ENCODE measurements around the gene PRMT7. TPM values are rescaled to one million over a fixed set of nuclear protein-coding genes. Genes with fewer than 3 reads are reported as not detected.

Gene PRMT7
- total and polyA plus RNA-seq, 2 experiments from 2014 or later = 27.2 to 49.6 TPM

DNA sequence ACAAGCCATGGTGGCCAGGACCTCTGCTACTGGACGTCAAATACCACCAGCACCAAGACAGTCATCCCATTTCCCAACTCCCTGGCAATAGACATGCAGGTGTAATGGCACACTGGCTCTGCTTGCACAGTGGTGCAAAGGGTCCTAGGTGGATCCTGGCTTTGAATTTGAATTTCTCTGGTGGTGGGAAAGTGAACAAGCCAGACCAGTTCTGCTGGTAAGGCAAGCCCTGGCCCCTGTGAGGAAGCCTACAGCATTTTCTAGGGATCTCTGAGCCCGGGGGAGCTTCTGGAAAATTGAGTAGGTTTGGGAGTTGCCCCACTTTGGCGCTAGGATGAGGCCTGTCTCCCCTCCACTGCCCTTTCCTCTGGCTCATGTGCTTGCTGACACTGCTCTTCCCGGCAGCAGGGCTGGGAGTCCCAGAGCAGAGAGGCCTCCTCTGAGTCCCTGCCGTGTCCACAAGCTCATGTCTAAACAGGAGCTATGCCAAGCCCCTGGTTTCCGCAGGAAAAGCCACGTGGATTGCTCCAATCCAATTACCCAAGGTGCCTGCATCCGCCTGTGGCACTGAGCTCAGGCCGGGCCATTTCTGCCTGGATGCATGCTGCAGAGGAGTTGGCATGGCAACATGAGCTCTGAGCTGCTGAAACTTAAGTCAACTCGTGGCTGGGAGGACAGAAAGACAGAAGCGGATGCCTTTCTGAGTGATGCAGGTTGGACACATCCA is 67.0 kb downstream of the PRMT7 start:
- no peak overlapping the region for H2AFZ ChIP-seq
- no peak overlapping the region for H3K9ac ChIP-seq
- no peaks in the 10 kb centered on the region for H3K27me3 ChIP-seq (replicated peaks; ENCODE audit: insufficient read depth)
- H3K27ac ChIP-seq = no peak overlapping the region
- H3K4me3 ChIP-seq = no peak overlapping the region
- no peaks in the 10 kb centered on the region for H3K9me2 ChIP-seq (ENCODE audit: insufficient read depth)
- H4K20me1 ChIP-seq (ENCODE audit: insufficient read depth) = no peaks in the 10 kb centered on the region
- no peaks in the 10 kb centered on the region for H3K79me2 ChIP-seq (ENCODE audit: insufficient read depth)
- no peaks in the 10 kb centered on the region for H3K36me3 ChIP-seq (ENCODE audit: low read depth)
- H3K9me3 ChIP-seq (ENCODE audit: low read depth) = no peaks in the 10 kb centered on the region
- H3K4me2 ChIP-seq (ENCODE audit: unreplicated experiment) = no peak overlapping the region
- no peaks in the 10 kb centered on the region for H3K4me1 ChIP-seq (ENCODE audit: insufficient read depth)
- TF ChIP-seq EZH2phosphoT487 (IDR thresholded peaks at IDR 0.05; ENCODE audit: insufficient read depth, low read depth) (no peak), EZH2 (IDR thresholded peaks at IDR 0.05; ENCODE audit: insufficient read depth, poor library complexity, severe bottlenecking) (no peak)
- H3F3A ChIP-seq (ENCODE audit: insufficient read depth) = no peaks in the 10 kb centered on the region
- in situ Hi-C loops (cut with MboI) = no loop called here
- 59 to 62% methylated on average over 11 of the region's 11 CpGs for WGBS, 2 experiments (ENCODE audit: low coverage in 1 of 2, low lambda C conversion rate in 2 of 2, missing lambda C conversion rate in 2 of 2)
- no peak for DNase-seq

DNA sequence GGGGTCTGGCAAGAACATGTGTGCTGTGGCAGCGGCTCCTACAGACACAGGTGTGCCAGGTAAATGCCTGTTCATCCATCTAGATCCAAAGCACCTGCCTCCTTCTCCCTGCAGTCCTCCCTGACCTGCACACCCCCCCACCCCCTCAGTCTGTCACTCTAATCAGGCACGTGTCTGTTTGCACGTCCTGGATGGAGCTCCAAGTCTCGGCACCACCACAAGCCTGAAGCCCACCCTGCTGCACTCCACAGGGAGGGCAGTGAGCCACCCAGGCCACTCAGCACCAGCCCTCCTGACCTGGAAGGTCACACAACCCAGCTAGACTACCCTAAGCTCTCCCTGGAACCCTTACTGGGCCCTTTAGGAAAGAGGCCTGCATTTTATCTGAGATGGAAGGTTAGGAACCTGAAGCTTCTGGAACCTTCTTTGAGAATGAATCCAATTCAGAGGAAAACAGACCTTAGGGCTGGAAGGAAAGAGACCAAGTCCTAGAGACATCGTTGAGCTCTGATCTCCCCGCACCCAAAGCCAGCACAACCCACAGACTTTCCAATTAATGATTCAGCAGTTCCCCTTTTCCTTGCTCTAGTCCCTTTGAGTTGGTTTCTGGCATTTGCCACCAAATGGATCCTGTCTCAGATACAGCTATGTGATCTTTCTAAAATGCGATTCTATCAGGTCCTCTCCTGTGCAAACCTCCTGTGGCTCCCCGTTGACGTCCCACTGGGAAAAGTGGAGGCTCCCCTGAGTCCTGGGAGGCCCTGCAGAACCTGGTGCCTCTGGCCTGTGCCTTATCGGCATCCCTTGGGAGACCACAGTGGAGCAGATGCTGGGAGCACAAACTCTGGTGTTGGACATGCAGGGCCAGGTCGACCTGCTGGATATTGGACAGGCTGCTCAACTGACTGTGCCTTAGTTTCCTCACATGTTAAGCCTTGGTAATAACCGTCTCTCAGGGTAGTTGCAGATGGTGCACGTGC is 67.9 kb downstream of the PRMT7 start:
- 71 to 72% methylated on average over 13 of the region's 13 CpGs for whole genome bisulfite sequencing, 2 experiments (ENCODE audit: low coverage in 1 of 2, low lambda C conversion rate in 2 of 2, missing lambda C conversion rate in 2 of 2)
- DNase-seq = no peak

DNA sequence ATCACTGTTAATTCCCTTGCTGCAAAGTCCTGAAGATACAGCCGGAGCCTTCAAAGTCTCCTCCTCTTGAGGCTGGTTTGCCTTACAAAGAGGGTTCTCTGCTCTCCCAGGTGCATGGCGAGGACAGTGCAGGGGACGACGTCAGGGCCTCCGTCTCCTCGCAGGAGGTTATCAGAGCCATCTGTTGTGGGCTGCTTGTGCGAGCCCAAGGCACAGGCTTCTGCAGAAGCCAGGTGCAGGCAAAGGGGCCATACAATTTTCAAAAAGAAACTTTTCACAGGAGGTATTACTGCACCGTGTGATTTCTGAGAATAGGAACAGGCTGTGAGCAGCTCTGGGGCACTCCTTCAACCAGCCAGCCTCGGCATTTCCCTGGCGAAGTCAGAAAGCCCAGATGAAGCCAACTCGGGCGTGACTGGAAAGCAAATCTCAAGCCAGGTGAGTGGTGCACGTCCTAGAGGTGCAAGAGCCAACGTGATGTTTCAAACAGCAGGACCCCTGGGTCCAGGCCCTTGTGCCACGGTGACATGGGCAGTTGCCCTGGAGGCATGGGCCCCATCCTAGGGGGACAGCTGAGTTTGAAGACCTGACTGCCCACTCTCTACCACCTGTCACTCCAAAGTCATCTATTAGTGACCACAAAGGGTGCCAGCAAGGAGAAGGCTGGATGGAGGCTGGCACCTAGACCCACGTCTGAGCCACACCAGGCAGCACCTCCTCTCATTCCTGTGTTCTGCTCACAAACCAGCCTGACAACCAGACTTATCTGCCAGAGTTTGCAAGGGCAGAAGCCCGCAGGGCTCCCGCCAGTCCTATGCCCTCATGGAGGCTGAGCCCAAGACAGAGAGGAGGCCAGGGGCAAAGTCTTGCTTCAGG is 68.9 kb downstream of the PRMT7 start:
- Histone ChIP-seq H3K36me3 (ENCODE audit: low read depth) (no peaks in the 10 kb centered on the region), H3K27ac (no peak overlapping the region), H3F3A (ENCODE audit: insufficient read depth) (no peaks in the 10 kb centered on the region), H3K27me3 (replicated peaks; ENCODE audit: insufficient read depth) (no peaks in the 10 kb centered on the region; the same call in 1 of the 2 replicates), H3K79me2 (ENCODE audit: insufficient read depth) (no peaks in the 10 kb centered on the region), H3K9me3 (ENCODE audit: low read depth) (no peaks in the 10 kb centered on the region), H4K20me1 (ENCODE audit: insufficient read depth) (no peaks in the 10 kb centered on the region), H3K4me3 (no peak overlapping the region), H3K4me2 (ENCODE audit: unreplicated experiment) (no peak overlapping the region), H3K9me2 (ENCODE audit: insufficient read depth) (no peaks in the 10 kb centered on the region), H2AFZ (no peak overlapping the region), H3K9ac (no peak overlapping the region), H3K4me1 (ENCODE audit: insufficient read depth) (no peaks in the 10 kb centered on the region)
- 71 to 73% methylated on average over 18 of the region's 18 CpGs for WGBS, 2 experiments (ENCODE audit: low coverage in 1 of 2, low lambda C conversion rate in 2 of 2, missing lambda C conversion rate in 2 of 2)
- no peak for DNase-seq
- in situ Hi-C loops (cut with MboI) = no loop called here
- no peak for TF ChIP-seq EZH2 (IDR thresholded peaks at IDR 0.05; ENCODE audit: insufficient read depth, poor library complexity, severe bottlenecking)
- no peak for TF ChIP-seq EZH2phosphoT487 (IDR thresholded peaks at IDR 0.05; ENCODE audit: insufficient read depth, low read depth)

More for the DNA sequence above, 67.9 kb downstream of the PRMT7 start:
- Histone ChIP-seq H3K27ac (no peak overlapping the region), H2AFZ (no peak overlapping the region), H3K4me3 (no peak overlapping the region), H3K4me2 (ENCODE audit: unreplicated experiment) (no peak overlapping the region), H3K4me1 (ENCODE audit: insufficient read depth) (no peaks in the 10 kb centered on the region), H3K36me3 (ENCODE audit: low read depth) (no peaks in the 10 kb centered on the region), H3K9ac (no peak overlapping the region), H3K9me3 (ENCODE audit: low read depth) (no peaks in the 10 kb centered on the region), H3K79me2 (ENCODE audit: insufficient read depth) (no peaks in the 10 kb centered on the region), H3F3A (ENCODE audit: insufficient read depth) (no peaks in the 10 kb centered on the region), H3K27me3 (replicated peaks; ENCODE audit: insufficient read depth) (no peaks in the 10 kb centered on the region), H4K20me1 (ENCODE audit: insufficient read depth) (no peaks in the 10 kb centered on the region), H3K9me2 (ENCODE audit: insufficient read depth) (no peaks in the 10 kb centered on the region)
- in situ Hi-C loops (cut with MboI) = no loop called here
- TF ChIP-seq EZH2 (IDR thresholded peaks at IDR 0.05; ENCODE audit: insufficient read depth, poor library complexity, severe bottlenecking) (no peak), EZH2phosphoT487 (IDR thresholded peaks at IDR 0.05; ENCODE audit: insufficient read depth, low read depth) (no peak)

DNA sequence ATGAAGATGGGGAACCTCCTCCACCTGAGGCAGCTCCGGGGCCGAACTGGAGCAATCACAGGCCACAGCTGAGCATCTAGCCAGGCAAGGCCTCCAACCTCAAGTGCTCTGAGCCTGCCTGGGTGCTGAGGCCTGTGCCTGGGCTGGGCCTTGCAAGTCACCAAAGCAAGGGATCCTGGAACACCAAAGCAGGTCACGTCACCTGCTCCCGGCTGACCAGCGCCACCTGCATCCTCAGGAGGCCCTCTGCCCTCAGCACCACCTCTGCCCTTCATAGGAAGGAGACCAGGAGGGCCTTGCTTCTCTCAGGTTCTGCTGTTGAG is 69.5 kb downstream of the PRMT7 start:
- H3K79me2 ChIP-seq (ENCODE audit: insufficient read depth) = no peaks in the 10 kb centered on the region
- no peak overlapping the region for H3K27ac ChIP-seq
- DNase-seq = no peak
- H4K20me1 ChIP-seq (ENCODE audit: insufficient read depth) = no peaks in the 10 kb centered on the region
- in situ Hi-C loops (cut with MboI) = no loop called here
- no peak for TF ChIP-seq EZH2 (IDR thresholded peaks at IDR 0.05; ENCODE audit: insufficient read depth, poor library complexity, severe bottlenecking)
- TF ChIP-seq EZH2phosphoT487 (IDR thresholded peaks at IDR 0.05; ENCODE audit: insufficient read depth, low read depth) = no peak
- H3K4me2 ChIP-seq (ENCODE audit: unreplicated experiment) = no peak overlapping the region
- H2AFZ ChIP-seq = no peak overlapping the region
- H3K36me3 ChIP-seq (ENCODE audit: low read depth) = no peaks in the 10 kb centered on the region
- WGBS, 2 experiments (ENCODE audit: low coverage in 1 of 2, low lambda C conversion rate in 2 of 2, missing lambda C conversion rate in 2 of 2) = 84 to 90% methylated on average over 4 to 5 of the region's 5 CpGs
- H3K4me3 ChIP-seq = no peak overlapping the region
- H3K27me3 ChIP-seq (replicated peaks; ENCODE audit: insufficient read depth) = no peaks in the 10 kb centered on the region; the same call in 1 of the 2 replicates
- H3K9me3 ChIP-seq (ENCODE audit: low read depth) = no peaks in the 10 kb centered on the region
- H3K9me2 ChIP-seq (ENCODE audit: insufficient read depth) = no peaks in the 10 kb centered on the region
- H3F3A ChIP-seq (ENCODE audit: insufficient read depth) = no peaks in the 10 kb centered on the region
- H3K4me1 ChIP-seq (ENCODE audit: insufficient read depth) = no peaks in the 10 kb centered on the region
- H3K9ac ChIP-seq = no peak overlapping the region
